ENCODE data around the gene CABLES2. TPM values are rescaled to one million over a fixed set of nuclear protein-coding genes. Genes with fewer than 3 reads are reported as not detected.

CABLES2 gene
- total RNA-seq: 1 to 10 TPM; 1.4 to 2.9 (median 2.5) TPM
- long read RNA-seq: 0 reads

GRCh38 chr20:62407221-62407992 lies at the start of gene CABLES2:
TSS of gene CABLES2 (minus strand) at chr20:62407285. CDS start at chr20:62407276, 9 bp downstream.
- Histone ChIP-seq H3K36me3 (no peaks in the 10 kb centered on the region), H3K9me3 (no peaks in the 10 kb centered on the region), H3K4me3 (peak within 1 kb of the TSS; percentile 55 to 68 (median 64)), H3K27ac (no peak within 1 kb of the TSS), H3K27me3 (no peaks in the 10 kb centered on the region), H3K4me1 (peaks cover 0 to 19% (median 6%) of the 10 kb centered on the region in 4 donors)
- intact Hi-C loops (cut with DNase I): no loop called here
- peak in 2 of 4 donors; percentile 18 to 27 for TF ChIP-seq CTCF (IDR thresholded peaks at IDR 0.05)
- no peak for TF ChIP-seq POLR2A (IDR thresholded peaks at IDR 0.05)
- DNase-seq (peak; percentile 93 to 97 (median 96)), ATAC-seq (peak; percentile 90 to 96 (median 92))
- 54% methylated on average over 3 of the region's 73 CpGs for WGBS (ENCODE audit: insufficient coverage, low coverage, low lambda C conversion rate, missing lambda C conversion rate)

DNA sequence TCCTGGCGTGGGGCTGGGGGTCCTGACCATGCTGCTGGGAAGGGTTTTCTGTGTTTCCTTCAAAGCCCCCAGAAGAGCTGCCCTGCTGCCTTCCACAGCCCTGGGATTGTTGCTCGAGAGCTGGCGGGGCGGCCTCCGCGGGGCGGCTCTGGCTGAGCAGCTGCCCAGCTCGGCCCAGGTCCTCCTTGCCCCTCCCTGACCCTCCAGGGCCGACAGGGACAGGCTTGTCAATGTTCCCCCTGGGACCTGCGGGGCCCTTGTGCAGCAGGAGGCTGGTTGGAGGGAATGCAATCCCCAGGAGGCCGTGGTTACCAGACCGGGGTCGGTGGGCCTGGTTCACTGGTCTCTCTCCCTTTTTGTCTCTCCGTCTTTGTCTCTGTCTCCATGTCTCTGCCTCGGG lies 48.8 kb upstream of the CABLES2 start:
- 57% methylated on average over 4 of the region's 15 CpGs for WGBS (ENCODE audit: insufficient coverage, low coverage, low lambda C conversion rate, missing lambda C conversion rate)
- TF ChIP-seq CTCF (IDR thresholded peaks at IDR 0.05) (no peak), POLR2A (IDR thresholded peaks at IDR 0.05) (no peak)

DNA sequence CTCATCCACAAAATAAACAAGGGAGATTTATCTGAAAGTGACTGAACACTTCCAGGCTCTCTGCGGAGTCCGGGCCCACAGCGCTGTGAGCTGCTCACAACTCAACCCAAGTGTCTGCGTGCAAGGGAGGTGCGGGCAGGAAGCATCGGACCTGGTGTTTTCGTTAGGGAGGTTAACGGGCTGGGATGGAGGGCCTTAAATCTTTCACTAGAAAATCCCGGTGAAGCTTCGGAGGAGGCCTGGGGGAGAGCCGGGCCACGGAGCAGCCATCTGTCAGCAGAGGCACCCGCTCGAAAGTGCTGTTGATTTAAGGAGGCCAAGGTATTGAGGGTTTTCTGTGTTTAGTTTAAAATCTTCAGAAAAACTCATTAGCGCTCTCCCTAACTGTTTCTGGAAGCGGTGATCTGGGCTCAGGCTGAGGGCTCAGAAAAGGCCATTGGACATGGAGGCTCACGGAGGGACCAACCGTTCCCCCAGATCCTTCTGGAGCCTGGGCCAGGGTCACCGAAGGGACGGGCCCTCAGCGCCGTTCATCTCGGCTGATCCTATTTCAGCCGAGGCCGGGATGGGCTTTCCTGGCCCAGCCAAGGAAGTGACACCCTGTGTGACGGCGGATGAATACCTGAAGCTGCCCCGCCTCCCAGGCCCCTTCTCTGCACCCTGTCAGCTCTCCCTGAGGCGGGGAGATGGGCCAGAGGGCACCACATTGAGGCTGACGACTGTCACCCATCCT lies 48.0 kb upstream of the CABLES2 start:
- Histone ChIP-seq H3K4me3 (no peak overlapping the region), H3K27me3 (no peaks in the 10 kb centered on the region), H3K4me1 (peaks cover 0 to 2% (median 0%) of the 10 kb centered on the region in 4 donors), H3K27ac (no peak overlapping the region), H3K36me3 (no peaks in the 10 kb centered on the region), H3K9me3 (no peaks in the 10 kb centered on the region)
- no peak for TF ChIP-seq CTCF (IDR thresholded peaks at IDR 0.05)
- TF ChIP-seq POLR2A (IDR thresholded peaks at IDR 0.05): no peak
- ATAC-seq: no peak
- DNase-seq: no peak
- 60% methylated on average over 15 of the region's 30 CpGs for WGBS (ENCODE audit: insufficient coverage, low coverage, low lambda C conversion rate, missing lambda C conversion rate)
- intact Hi-C loops (cut with DNase I): no loop called here

More for the DNA sequence above, 48.8 kb upstream of the CABLES2 start:
- no peaks in the 10 kb centered on the region for H3K36me3 ChIP-seq
- no peaks in the 10 kb centered on the region for H3K4me1 ChIP-seq
- H3K27ac ChIP-seq: no peak overlapping the region
- no peak for ATAC-seq
- H3K27me3 ChIP-seq: no peaks in the 10 kb centered on the region
- intact Hi-C loops (cut with DNase I): no loop called here
- DNase-seq: no peak
- H3K9me3 ChIP-seq: no peaks in the 10 kb centered on the region
- no peak overlapping the region for H3K4me3 ChIP-seq

GRCh38 chr20:62453186-62453808 lies 46.2 kb upstream of the CABLES2 start:
- Histone ChIP-seq H3K36me3 (no peaks in the 10 kb centered on the region), H3K27me3 (no peaks in the 10 kb centered on the region), H3K4me1 (peaks cover 0 to 7% (median 0%) of the 10 kb centered on the region in 4 donors), H3K9me3 (no peaks in the 10 kb centered on the region), H3K27ac (no peak overlapping the region), H3K4me3 (no peak overlapping the region)
- ATAC-seq (no peak), DNase-seq (no peak)
- intact Hi-C loops (cut with DNase I): no loop called here
- 78% methylated on average over 6 of the region's 17 CpGs for WGBS (ENCODE audit: insufficient coverage, low coverage, low lambda C conversion rate, missing lambda C conversion rate)
- no peak for TF ChIP-seq POLR2A (IDR thresholded peaks at IDR 0.05)
- TF ChIP-seq CTCF (IDR thresholded peaks at IDR 0.05): no peak
